WTC11 (cell line): ENCODE measurements around the gene SPOCD1. TPM values are rescaled to one million over a fixed set of nuclear protein-coding genes. Genes with fewer than 3 reads are reported as not detected.

Experiments
- ATAC-seq: fragments of 200-7000 bp; cut with Tn5 transposase; 2 replicates; pipeline ENCODE4 v1.10.0; 2021; ENCODE audit warnings: mild to moderate bottlenecking, moderate library complexity
- CTCF ChIA-PET: fragments of 300-600 bp; sonication (Branson Sonifier 250); formaldehyde crosslinking; loops from one replicate; lab custom pipeline; 2021; ENCODE audit warnings: antibody characterized with exemption; lab: Charles Lee
- POLR2A ChIA-PET: fragments of 350-600 bp; sonication (Branson Sonifier 250); formaldehyde crosslinking; loops from one replicate; lab custom pipeline; 2021; ENCODE audit warnings: antibody characterized with exemption; lab: Charles Lee
- DNase-seq: peaks from one replicate; pipeline ENCODE4 v3.0.0; 2021; ENCODE audit warnings: low spot score
- H3K27ac Mint-ChIP-seq: 2 replicates; pipeline ENCODE4 v1.8.0; 2021; ENCODE audit warnings: mixed read lengths
- H3K27me3 Mint-ChIP-seq: 2 replicates; pipeline ENCODE4 v1.8.0; 2021; ENCODE audit warnings: low read depth, mild to moderate bottlenecking, moderate library complexity, mixed read lengths
- H3K36me3 Mint-ChIP-seq: 2 replicates; pipeline ENCODE4 v1.8.0; 2021; ENCODE audit warnings: mixed read lengths
- H3K4me1 Mint-ChIP-seq: 2 replicates; pipeline ENCODE4 v1.8.0; 2022; ENCODE audit warnings: mixed read lengths
- H3K4me3 Mint-ChIP-seq: 2 replicates; pipeline ENCODE4 v1.8.0; 2021; ENCODE audit warnings: mild to moderate bottlenecking, moderate library complexity, mixed read lengths
- H3K9me3 Mint-ChIP-seq: 2 replicates; pipeline ENCODE4 v1.8.0; 2021; ENCODE audit warnings: mixed read lengths
- ELF4 ChIP-seq: sonication (generic); formaldehyde crosslinking; IDR thresholded peaks from 2 replicates; pipeline ENCODE4 v1.8.1; 2022; ENCODE audit warnings: low read depth, mild to moderate bottlenecking, moderate library complexity, missing genetic modification reagents
- KAT7 ChIP-seq: sonication (generic); formaldehyde crosslinking; IDR thresholded peaks from 2 replicates; pipeline ENCODE4 v1.8.1; 2023; ENCODE audit warnings: missing genetic modification reagents, mild to moderate bottlenecking, borderline replicate concordance
- MXD4 ChIP-seq: fragments of 250-450 bp; sonication (Bioruptor Pico); IDR thresholded peaks from 2 replicates; pipeline ENCODE4 v1.8.0; 2021; ENCODE audit warnings: mild to moderate bottlenecking, moderate library complexity, borderline replicate concordance
- NFYB ChIP-seq: sonication (generic); formaldehyde crosslinking; conservative IDR thresholded peaks from 2 replicates; pipeline ENCODE4 v1.8.0; 2022; ENCODE audit warnings: low read depth, missing genetic modification reagents
- RELA ChIP-seq: sonication (generic); formaldehyde crosslinking; IDR thresholded peaks from 2 replicates; pipeline ENCODE4 v1.8.1; 2022; ENCODE audit warnings: missing genetic modification reagents, mild to moderate bottlenecking, borderline replicate concordance
- SMAD4 ChIP-seq: sonication (generic); formaldehyde crosslinking; IDR thresholded peaks from 2 replicates; pipeline ENCODE4 v1.8.0; 2022; ENCODE audit warnings: mild to moderate bottlenecking, missing genetic modification reagents
- SOX15 ChIP-seq: fragments of 250-450 bp; sonication (Bioruptor Pico); IDR thresholded peaks from 2 replicates; pipeline ENCODE4 v1.9.0; 2021; ENCODE audit warnings: mild to moderate bottlenecking
- TEAD1 ChIP-seq: sonication (generic); formaldehyde crosslinking; IDR thresholded peaks from 2 replicates; pipeline ENCODE4 v1.8.0; 2022; ENCODE audit warnings: mild to moderate bottlenecking, missing genetic modification reagents
- TP53 ChIP-seq: sonication (generic); formaldehyde crosslinking; IDR thresholded peaks from 2 replicates; pipeline ENCODE4 v1.8.1; 2023; ENCODE audit warnings: mild to moderate bottlenecking, missing genetic modification reagents
- ZNF121 ChIP-seq: sonication (generic); formaldehyde crosslinking; IDR thresholded peaks from 2 replicates; pipeline ENCODE4 v1.8.0; 2023; ENCODE audit warnings: missing genetic modification reagents
- total RNA-seq: library from RNA; stranded (reverse); gene quantifications from 3 replicates; pipeline ENCODE4 v1.2.3, GENCODE V29; 2021
- TF ChIP-seq, protein P1 (sequence below): fragments of 250-450 bp; sonication (Bioruptor Pico); IDR thresholded peaks from 2 replicates; pipeline ENCODE4 v2.1.2; 2022; ENCODE audit warnings: mild to moderate bottlenecking, moderate library complexity
- TF ChIP-seq, protein P2 (sequence below): sonication (generic); formaldehyde crosslinking; IDR thresholded peaks from 2 replicates; pipeline ENCODE4 v1.8.1; 2022; ENCODE audit warnings: missing genetic modification reagents, borderline replicate concordance
- TF ChIP-seq, protein P3 (sequence below): sonication (generic); formaldehyde crosslinking; IDR thresholded peaks from 2 replicates; pipeline ENCODE4 v1.8.1; 2023; ENCODE audit warnings: mild to moderate bottlenecking, missing genetic modification reagents, moderate library complexity
- TF ChIP-seq, protein P4 (sequence below): fragments of 250-450 bp; sonication (Bioruptor Pico); IDR thresholded peaks from 2 replicates; pipeline ENCODE4 v1.9.0; 2021; ENCODE audit warnings: mild to moderate bottlenecking
- TF ChIP-seq, protein P5 (sequence below): fragments of 250-450 bp; sonication (Bioruptor Pico); IDR thresholded peaks from 2 replicates; pipeline ENCODE4 v1.8.0; 2021; ENCODE audit warnings: mild to moderate bottlenecking
- TF ChIP-seq, protein P6 (sequence below): sonication (generic); formaldehyde crosslinking; IDR thresholded peaks from 2 replicates; pipeline ENCODE4 v1.8.0; 2023; ENCODE audit warnings: mild to moderate bottlenecking, missing genetic modification reagents
- TF ChIP-seq, protein P7 (sequence below): sonication (generic); formaldehyde crosslinking; IDR thresholded peaks from 2 replicates; pipeline ENCODE4 v1.8.0; 2022; ENCODE audit warnings: mild to moderate bottlenecking, missing genetic modification reagents

Gene SPOCD1
- total RNA-seq, 1 experiment from 2014 or later: 3.0 TPM

DNA sequence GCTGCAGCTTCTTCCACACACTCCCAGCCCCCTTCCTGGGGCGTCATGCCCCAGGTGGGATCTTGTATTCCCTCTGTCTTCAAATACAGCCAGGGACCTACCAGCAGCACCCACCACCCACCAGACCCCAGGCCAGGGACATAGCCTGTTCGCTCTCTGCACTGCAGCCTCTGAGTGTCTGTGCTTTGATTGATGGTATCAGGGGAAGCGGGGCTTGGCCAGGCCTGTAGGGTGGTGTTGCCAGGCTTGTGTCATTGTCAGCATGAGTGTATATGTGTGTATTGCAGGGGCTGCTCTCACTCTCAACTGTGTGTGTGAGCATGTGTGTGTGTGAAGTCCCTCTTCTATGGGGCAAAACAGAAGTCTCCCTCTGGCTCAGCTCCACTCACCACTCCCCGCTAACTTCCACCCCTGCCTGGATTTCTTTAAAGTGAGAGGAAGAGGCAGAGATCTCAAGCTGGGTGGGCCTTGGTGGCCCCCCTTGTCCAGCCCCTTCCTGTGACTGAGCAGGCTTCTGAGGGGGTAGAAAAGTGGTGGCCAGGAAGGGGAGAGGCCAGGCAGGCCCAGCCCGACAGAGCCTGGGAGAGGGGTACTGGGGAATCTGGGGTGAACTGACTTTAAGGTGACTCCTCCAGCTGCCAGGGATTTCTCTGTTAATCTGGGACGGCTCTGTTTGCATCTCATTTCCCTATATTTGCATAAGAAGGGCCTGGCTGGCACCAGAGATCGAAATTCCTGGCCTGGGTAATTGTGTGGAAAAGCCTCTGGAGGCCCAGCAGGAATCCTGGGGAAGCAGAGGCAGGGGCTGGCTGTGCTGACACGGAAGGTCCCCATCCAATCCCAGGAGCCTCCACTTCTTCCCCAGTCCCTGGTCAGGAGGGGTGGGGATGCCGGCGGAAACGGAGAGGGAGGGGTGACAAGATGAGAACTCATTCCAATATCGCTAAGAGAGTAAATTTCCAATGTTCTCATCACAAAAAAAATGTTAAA, 33.1 kb downstream of the SPOCD1 start:
- no peaks in the 10 kb centered on the region for H3K9me3 Mint-ChIP-seq
- POLR2A ChIA-PET: no interaction called here
- peak overlapping the region; percentile 78 for H3K27ac Mint-ChIP-seq
- H3K27me3 Mint-ChIP-seq: peaks cover 7% of the 10 kb centered on the region; the same call in 1 of the 2 replicates
- ATAC-seq (peak; percentile 59), DNase-seq (no peak)
- TF ChIP-seq NFYB (CRISPR knock-in tag) (no peak), MXD4 (CRISPR knock-in tag) (no peak), ELF4 (no peak), TP53 (CRISPR knock-in tag) (no peak), KAT7 (no peak)
- TF ChIP-seq, protein P1, sequence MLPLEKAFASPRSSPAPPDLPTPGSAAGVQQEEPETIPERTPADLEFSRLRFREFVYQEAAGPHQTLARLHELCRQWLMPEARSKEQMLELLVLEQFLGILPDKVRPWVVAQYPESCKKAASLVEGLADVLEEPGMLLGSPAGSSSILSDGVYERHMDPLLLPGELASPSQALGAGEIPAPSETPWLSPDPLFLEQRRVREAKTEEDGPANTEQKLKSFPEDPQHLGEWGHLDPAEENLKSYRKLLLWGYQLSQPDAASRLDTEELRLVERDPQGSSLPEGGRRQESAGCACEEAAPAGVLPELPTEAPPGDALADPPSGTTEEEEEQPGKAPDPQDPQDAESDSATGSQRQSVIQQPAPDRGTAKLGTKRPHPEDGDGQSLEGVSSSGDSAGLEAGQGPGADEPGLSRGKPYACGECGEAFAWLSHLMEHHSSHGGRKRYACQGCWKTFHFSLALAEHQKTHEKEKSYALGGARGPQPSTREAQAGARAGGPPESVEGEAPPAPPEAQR (CRISPR knock-in tag): no peak
- peaks cover 37% of the 10 kb centered on the region for H3K4me1 Mint-ChIP-seq
- no peak overlapping the region for H3K4me3 Mint-ChIP-seq
- CTCF ChIA-PET: interaction anchor here (0.7 to 2.2 kb wide), 7 partner anchors 20 to 181 kb away, joined by 3 to 6 read pairs (median 5); no protein-coding TSS in a partner anchor
- H3K36me3 Mint-ChIP-seq: no peaks in the 10 kb centered on the region

DNA sequence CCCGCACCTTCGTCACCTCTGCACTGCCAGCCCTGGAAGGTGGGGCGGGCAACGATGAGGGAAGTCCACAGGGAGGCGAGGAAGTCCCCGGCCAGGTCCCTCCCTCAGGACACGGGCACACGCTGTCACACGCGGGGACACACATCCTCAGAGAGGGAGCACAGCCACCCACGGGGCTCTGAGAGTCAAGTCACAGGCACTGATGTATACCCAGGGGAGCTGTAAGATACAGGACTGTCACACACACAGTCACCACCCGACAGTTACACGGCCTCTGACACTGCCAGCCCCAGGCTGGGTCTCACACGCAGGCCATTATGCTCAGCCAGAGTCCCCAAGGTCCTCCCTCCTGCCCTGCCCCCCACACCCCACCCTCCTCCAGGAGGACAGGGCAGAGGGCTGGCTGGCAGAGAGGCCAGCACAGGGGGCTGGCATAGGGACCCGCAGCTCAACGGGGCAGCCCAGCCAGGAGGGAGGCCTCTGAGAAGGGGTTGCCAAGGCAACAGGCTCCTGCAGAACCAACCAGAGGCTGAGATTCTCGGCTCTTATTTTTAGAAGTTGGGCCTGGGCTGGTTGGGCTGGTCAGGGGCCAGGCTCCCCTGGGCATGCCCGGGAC, 34.0 kb downstream of the SPOCD1 start:
- Mint-ChIP-seq H3K4me1 (peaks cover 34% of the 10 kb centered on the region), H3K4me3 (no peak overlapping the region), H3K27ac (no peak overlapping the region), H3K36me3 (no peaks in the 10 kb centered on the region), H3K9me3 (no peaks in the 10 kb centered on the region), H3K27me3 (peaks cover 12% of the 10 kb centered on the region; the same call in 1 of the 2 replicates)
- CTCF ChIA-PET: interaction anchor here (0.7 to 1.9 kb wide), 7 partner anchors 13 to 182 kb away, joined by 3 to 6 read pairs (median 4); no protein-coding TSS in a partner anchor
- ATAC-seq: peak; percentile 16
- POLR2A ChIA-PET: no interaction called here
- TF ChIP-seq ZNF121 (no peak), SOX15 (CRISPR knock-in tag) (no peak), SMAD4 (CRISPR knock-in tag) (no peak), RELA (peak; percentile 32; the same call in 1 of the 2 replicates)
- TF ChIP-seq, protein P2, sequence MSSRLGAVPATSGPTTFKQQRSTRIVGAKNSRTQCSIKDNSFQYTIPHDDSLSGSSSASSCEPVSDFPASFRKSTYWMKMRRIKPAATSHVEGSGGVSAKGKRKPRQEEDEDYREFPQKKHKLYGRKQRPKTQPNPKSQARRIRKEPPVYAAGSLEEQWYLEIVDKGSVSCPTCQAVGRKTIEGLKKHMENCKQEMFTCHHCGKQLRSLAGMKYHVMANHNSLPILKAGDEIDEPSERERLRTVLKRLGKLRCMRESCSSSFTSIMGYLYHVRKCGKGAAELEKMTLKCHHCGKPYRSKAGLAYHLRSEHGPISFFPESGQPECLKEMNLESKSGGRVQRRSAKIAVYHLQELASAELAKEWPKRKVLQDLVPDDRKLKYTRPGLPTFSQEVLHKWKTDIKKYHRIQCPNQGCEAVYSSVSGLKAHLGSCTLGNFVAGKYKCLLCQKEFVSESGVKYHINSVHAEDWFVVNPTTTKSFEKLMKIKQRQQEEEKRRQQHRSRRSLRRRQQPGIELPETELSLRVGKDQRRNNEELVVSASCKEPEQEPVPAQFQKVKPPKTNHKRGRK: no peak
- TF ChIP-seq, protein P3, sequence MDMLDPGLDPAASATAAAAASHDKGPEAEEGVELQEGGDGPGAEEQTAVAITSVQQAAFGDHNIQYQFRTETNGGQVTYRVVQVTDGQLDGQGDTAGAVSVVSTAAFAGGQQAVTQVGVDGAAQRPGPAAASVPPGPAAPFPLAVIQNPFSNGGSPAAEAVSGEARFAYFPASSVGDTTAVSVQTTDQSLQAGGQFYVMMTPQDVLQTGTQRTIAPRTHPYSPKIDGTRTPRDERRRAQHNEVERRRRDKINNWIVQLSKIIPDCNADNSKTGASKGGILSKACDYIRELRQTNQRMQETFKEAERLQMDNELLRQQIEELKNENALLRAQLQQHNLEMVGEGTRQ: no peak
- no peak for DNase-seq

DNA sequence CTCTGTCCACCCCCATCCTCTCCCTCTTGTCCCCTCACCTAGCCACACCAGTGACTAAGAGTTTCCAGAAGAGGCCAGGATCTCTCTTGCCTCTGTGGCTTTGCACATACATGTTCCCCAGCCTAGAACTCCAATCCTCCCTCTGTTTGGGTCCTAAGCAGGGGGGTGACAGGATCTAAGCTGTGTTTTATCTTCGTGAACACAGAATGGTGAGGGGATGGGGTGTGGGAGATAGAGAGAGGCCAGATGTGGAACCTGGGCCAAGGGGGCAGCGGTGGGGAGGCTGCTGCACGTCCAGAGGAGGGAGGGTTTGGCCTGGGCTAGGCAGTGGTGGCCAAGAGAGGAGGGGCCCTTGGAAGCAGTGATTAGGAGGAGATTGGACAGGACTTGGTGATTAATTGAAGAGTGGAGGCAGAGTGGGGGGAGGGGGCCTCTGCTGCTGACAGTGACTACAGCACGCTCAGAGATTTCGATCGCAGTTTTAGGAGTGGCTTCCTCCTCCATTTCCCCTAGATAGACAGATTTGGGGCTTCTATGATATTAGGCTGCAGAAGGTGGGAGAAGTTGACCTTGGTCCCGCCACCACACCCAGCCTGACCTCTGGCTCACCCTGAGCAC, 34.6 kb downstream of the SPOCD1 start:
- no peak overlapping the region for H3K4me3 Mint-ChIP-seq
- H3K4me1 Mint-ChIP-seq: peaks cover 38% of the 10 kb centered on the region
- ATAC-seq (no peak), DNase-seq (no peak)
- no peaks in the 10 kb centered on the region for H3K36me3 Mint-ChIP-seq
- H3K9me3 Mint-ChIP-seq: no peaks in the 10 kb centered on the region
- CTCF ChIA-PET: interaction anchor here (0.8 to 5.8 kb wide), 6 partner anchors 7 to 36 kb away, joined by 3 to 53 read pairs (median 4); no protein-coding TSS in a partner anchor
- no peak overlapping the region for H3K27ac Mint-ChIP-seq
- POLR2A ChIA-PET: no interaction called here
- H3K27me3 Mint-ChIP-seq: peaks cover 12% of the 10 kb centered on the region; the same call in 1 of the 2 replicates
- TF ChIP-seq, protein P4, sequence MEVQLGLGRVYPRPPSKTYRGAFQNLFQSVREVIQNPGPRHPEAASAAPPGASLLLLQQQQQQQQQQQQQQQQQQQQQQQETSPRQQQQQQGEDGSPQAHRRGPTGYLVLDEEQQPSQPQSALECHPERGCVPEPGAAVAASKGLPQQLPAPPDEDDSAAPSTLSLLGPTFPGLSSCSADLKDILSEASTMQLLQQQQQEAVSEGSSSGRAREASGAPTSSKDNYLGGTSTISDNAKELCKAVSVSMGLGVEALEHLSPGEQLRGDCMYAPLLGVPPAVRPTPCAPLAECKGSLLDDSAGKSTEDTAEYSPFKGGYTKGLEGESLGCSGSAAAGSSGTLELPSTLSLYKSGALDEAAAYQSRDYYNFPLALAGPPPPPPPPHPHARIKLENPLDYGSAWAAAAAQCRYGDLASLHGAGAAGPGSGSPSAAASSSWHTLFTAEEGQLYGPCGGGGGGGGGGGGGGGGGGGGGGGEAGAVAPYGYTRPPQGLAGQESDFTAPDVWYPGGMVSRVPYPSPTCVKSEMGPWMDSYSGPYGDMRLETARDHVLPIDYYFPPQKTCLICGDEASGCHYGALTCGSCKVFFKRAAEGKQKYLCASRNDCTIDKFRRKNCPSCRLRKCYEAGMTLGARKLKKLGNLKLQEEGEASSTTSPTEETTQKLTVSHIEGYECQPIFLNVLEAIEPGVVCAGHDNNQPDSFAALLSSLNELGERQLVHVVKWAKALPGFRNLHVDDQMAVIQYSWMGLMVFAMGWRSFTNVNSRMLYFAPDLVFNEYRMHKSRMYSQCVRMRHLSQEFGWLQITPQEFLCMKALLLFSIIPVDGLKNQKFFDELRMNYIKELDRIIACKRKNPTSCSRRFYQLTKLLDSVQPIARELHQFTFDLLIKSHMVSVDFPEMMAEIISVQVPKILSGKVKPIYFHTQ (CRISPR knock-in tag): no peak
- TF ChIP-seq, protein P5, sequence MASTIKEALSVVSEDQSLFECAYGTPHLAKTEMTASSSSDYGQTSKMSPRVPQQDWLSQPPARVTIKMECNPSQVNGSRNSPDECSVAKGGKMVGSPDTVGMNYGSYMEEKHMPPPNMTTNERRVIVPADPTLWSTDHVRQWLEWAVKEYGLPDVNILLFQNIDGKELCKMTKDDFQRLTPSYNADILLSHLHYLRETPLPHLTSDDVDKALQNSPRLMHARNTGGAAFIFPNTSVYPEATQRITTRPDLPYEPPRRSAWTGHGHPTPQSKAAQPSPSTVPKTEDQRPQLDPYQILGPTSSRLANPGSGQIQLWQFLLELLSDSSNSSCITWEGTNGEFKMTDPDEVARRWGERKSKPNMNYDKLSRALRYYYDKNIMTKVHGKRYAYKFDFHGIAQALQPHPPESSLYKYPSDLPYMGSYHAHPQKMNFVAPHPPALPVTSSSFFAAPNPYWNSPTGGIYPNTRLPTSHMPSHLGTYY (CRISPR knock-in tag): no peak
- TF ChIP-seq, protein P6, sequence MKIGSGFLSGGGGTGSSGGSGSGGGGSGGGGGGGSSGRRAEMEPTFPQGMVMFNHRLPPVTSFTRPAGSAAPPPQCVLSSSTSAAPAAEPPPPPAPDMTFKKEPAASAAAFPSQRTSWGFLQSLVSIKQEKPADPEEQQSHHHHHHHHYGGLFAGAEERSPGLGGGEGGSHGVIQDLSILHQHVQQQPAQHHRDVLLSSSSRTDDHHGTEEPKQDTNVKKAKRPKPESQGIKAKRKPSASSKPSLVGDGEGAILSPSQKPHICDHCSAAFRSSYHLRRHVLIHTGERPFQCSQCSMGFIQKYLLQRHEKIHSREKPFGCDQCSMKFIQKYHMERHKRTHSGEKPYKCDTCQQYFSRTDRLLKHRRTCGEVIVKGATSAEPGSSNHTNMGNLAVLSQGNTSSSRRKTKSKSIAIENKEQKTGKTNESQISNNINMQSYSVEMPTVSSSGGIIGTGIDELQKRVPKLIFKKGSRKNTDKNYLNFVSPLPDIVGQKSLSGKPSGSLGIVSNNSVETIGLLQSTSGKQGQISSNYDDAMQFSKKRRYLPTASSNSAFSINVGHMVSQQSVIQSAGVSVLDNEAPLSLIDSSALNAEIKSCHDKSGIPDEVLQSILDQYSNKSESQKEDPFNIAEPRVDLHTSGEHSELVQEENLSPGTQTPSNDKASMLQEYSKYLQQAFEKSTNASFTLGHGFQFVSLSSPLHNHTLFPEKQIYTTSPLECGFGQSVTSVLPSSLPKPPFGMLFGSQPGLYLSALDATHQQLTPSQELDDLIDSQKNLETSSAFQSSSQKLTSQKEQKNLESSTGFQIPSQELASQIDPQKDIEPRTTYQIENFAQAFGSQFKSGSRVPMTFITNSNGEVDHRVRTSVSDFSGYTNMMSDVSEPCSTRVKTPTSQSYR: no peak
- no peak for TF ChIP-seq TEAD1 (CRISPR knock-in tag)
- TF ChIP-seq, protein P7, sequence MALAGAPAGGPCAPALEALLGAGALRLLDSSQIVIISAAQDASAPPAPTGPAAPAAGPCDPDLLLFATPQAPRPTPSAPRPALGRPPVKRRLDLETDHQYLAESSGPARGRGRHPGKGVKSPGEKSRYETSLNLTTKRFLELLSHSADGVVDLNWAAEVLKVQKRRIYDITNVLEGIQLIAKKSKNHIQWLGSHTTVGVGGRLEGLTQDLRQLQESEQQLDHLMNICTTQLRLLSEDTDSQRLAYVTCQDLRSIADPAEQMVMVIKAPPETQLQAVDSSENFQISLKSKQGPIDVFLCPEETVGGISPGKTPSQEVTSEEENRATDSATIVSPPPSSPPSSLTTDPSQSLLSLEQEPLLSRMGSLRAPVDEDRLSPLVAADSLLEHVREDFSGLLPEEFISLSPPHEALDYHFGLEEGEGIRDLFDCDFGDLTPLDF (CRISPR knock-in tag): no peak
